Upper lobe of left lung (tissue), 4 donors: ENCODE measurements around the gene IKBIP.

Experiments used
- POLR2A ChIP-seq, 4 donors: fragments of 450-650 bp; IDR thresholded peaks; one replicate each; pipeline ENCODE4 v1.5.1; 2016 to 2017; ENCODE audit warnings: antibody characterized with exemption in 4 of 4, mild to moderate bottlenecking in 2 of 4
- TF ChIP-seq, protein P1 (sequence below), 6 experiments: fragments of 450-650 bp in 4 of 6; fragments of 200-600 bp in 2 of 6; sonication (generic) in 2 of 6; IDR thresholded peaks; one replicate each; pipeline ENCODE4 v1.5.1; 2016 to 2019; ENCODE audit warnings: antibody characterized with exemption in 6 of 6

DNA sequence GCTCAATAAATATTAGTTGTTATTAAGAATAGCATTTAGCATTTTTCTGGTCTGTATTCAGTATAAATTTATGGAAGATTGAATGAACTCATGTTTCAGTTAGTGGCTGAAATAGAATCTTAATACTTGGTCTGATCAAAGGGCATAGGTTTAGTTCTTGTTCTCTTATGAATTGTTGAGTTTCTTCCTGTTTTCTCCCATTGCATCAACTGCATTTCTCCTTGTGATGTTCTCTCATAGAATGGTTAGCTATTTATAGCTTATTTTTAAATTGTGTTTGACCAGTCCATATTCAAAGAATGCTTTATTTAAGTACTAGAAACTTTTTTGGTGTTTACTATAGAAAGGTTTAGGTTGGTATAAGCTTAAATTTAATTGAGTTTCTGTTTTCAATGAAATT is 30.3 kb upstream of the IKBIP start:
- TF ChIP-seq, protein P1, sequence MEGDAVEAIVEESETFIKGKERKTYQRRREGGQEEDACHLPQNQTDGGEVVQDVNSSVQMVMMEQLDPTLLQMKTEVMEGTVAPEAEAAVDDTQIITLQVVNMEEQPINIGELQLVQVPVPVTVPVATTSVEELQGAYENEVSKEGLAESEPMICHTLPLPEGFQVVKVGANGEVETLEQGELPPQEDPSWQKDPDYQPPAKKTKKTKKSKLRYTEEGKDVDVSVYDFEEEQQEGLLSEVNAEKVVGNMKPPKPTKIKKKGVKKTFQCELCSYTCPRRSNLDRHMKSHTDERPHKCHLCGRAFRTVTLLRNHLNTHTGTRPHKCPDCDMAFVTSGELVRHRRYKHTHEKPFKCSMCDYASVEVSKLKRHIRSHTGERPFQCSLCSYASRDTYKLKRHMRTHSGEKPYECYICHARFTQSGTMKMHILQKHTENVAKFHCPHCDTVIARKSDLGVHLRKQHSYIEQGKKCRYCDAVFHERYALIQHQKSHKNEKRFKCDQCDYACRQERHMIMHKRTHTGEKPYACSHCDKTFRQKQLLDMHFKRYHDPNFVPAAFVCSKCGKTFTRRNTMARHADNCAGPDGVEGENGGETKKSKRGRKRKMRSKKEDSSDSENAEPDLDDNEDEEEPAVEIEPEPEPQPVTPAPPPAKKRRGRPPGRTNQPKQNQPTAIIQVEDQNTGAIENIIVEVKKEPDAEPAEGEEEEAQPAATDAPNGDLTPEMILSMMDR (IDR thresholded peaks at IDR 0.05), result no peak
- TF ChIP-seq POLR2A (IDR thresholded peaks at IDR 0.05), result no peak
